B cell (primary cell): ENCODE data around the gene PLA2R1. TPM values are rescaled to one million over a fixed set of nuclear protein-coding genes. Genes with fewer than 3 reads are reported as not detected.
A peak's percentile ranks its signal among the peaks of the same experiment; 100 is the strongest.

Source experiments
- ATAC-seq: fragments of 200-7000 bp; cut with Tn5 transposase; one replicate; pipeline ENCODE4 v1.10.0; 2021; ENCODE audit warnings: low read depth, mild to moderate bottlenecking, moderate number of reproducible peaks, moderate library complexity
- CTCF ChIA-PET: fragments of 350-600 bp; sonication (Branson Sonifier 250); formaldehyde crosslinking; loops from one replicate; lab custom pipeline; 2021; ENCODE audit warnings: antibody characterized with exemption, inconsistent platforms; lab: Charles Lee
- POLR2A ChIA-PET: fragments of 350-600 bp; sonication (Branson Sonifier 250); formaldehyde crosslinking; loops from one replicate; lab custom pipeline; 2021; ENCODE audit warnings: antibody characterized with exemption; lab: Charles Lee
- DNase-seq: peaks from one replicate; pipeline ENCODE4 v3.0.0; 2013
- H2AFZ ChIP-seq: 2 replicates; pipeline ENCODE4 v1.6.1; 2012; ENCODE audit warnings: mild to moderate bottlenecking, low read depth, low read length; ENCODE audit not compliant: insufficient read depth, poor library complexity, severe bottlenecking
- H3K27ac ChIP-seq, 2 donors: 1 replicate in 1 of 2; 2 replicates in 1 of 2; pipeline ENCODE4 v1.5.1; 2012 to 2013; ENCODE audit warnings: low read length in 2 of 2, mild to moderate bottlenecking in 2 of 2, moderate library complexity in 1 of 2
- H3K27me3 ChIP-seq, 4 experiments: fragments of 200-600 bp in 1 of 4; sonication (generic) in 1 of 4; replicated peaks in 1 of 4; 1 replicate in 2 of 4; 2 replicates in 2 of 4; pipeline versions ENCODE4 v1.6.1 to v1.7.0; 2013 to 2016; ENCODE audit warnings: low read length in 3 of 4, mild to moderate bottlenecking in 2 of 4, mixed read lengths in 1 of 4, moderate library complexity in 1 of 4; ENCODE audit not compliant: insufficient read depth in 4 of 4, control insufficient read depth in 3 of 4; ENCODE audit errors: control extremely low read depth in 1 of 4
- H3K36me3 ChIP-seq, 2 experiments: replicated peaks in 1 of 2; 1 replicate in 1 of 2; 2 replicates in 1 of 2; pipeline versions ENCODE4 v1.6.1 to v1.7.1; 2013; ENCODE audit warnings: low read length in 1 of 2; ENCODE audit not compliant: insufficient read depth in 2 of 2, control insufficient read depth in 1 of 2; ENCODE audit errors: control extremely low read depth in 1 of 2, extremely low read depth in 1 of 2
- H3K4me1 ChIP-seq, 2 donors: fragments of 200-600 bp in 1 of 2; sonication (generic) in 1 of 2; 1 replicate in 1 of 2; 2 replicates in 1 of 2; pipeline versions ENCODE4 v1.5.1 to v1.6.1; 2013 to 2017; ENCODE audit warnings: low read length in 2 of 2; ENCODE audit not compliant: control insufficient read depth in 2 of 2, insufficient read depth in 2 of 2
- H3K4me2 ChIP-seq: replicated peaks from 2 replicates; pipeline ENCODE3; 2012; ENCODE audit warnings: mild to moderate bottlenecking, low read depth, low read length; ENCODE audit not compliant: poor library complexity, severe bottlenecking
- H3K4me3 ChIP-seq, 5 experiments: fragments of 200-600 bp in 1 of 5; sonication (generic) in 1 of 5; 1 replicate in 3 of 5; 2 replicates in 2 of 5; pipeline versions ENCODE4 v1.5.1 to v1.7.0; 2011 to 2016; ENCODE audit warnings: low read length in 4 of 5, mild to moderate bottlenecking in 4 of 5, low read depth in 2 of 5, control low read depth in 1 of 5, moderate library complexity in 1 of 5; ENCODE audit not compliant: insufficient read depth in 1 of 5; ENCODE audit errors: control extremely low read depth in 1 of 5, extremely low read depth in 1 of 5
- H3K79me2 ChIP-seq: fragments of 200-600 bp; sonication (generic); one replicate; pipeline ENCODE4 v1.6.0; 2016; ENCODE audit warnings: low read length; ENCODE audit not compliant: control insufficient read depth, insufficient read depth
- H3K9ac ChIP-seq: fragments of 200-600 bp; sonication (generic); 2 replicates; pipeline ENCODE4 v1.6.1; 2017; ENCODE audit warnings: mild to moderate bottlenecking, low read length, moderate library complexity
- H3K9me3 ChIP-seq, 3 donors: one replicate each; pipeline versions ENCODE4 v1.6.1 to v1.7.1; 2013; ENCODE audit warnings: low read length in 2 of 3; ENCODE audit not compliant: control insufficient read depth in 2 of 3, insufficient read depth in 1 of 3; ENCODE audit errors: control extremely low read depth in 1 of 3
- H4K20me1 ChIP-seq: 2 replicates; pipeline ENCODE4 v1.6.0; 2012; ENCODE audit warnings: mild to moderate bottlenecking, low read length; ENCODE audit not compliant: insufficient read depth, control insufficient read depth, poor library complexity, severe bottlenecking
- H3K27ac Mint-ChIP-seq: one replicate; pipeline ENCODE4 v1.8.0; 2021; ENCODE audit warnings: mixed read lengths
- H3K27me3 Mint-ChIP-seq: one replicate; pipeline ENCODE4 v1.8.0; 2021; ENCODE audit warnings: mixed read lengths
- H3K4me1 Mint-ChIP-seq: one replicate; pipeline ENCODE4 v1.8.0; 2021; ENCODE audit warnings: mixed read lengths
- H3K4me3 Mint-ChIP-seq: one replicate; pipeline ENCODE4 v1.8.0; 2021; ENCODE audit warnings: mixed read lengths
- H3K9me3 Mint-ChIP-seq: one replicate; pipeline ENCODE4 v1.8.0; 2022; ENCODE audit warnings: mixed read lengths; ENCODE audit not compliant: insufficient read depth
- EZH2 ChIP-seq: IDR thresholded peaks from 2 replicates; pipeline ENCODE4 v1.6.1; 2012; ENCODE audit warnings: borderline replicate concordance, low read depth, mild to moderate bottlenecking, moderate library complexity, low read length; ENCODE audit not compliant: insufficient read depth, poor library complexity, severe bottlenecking
- WGBS: methylation state at CpG from one replicate; pipeline ENCODE4 v1.1.5; 2013; ENCODE audit warnings: missing lambda C conversion rate; ENCODE audit not compliant: insufficient coverage; 5-methylcytosine and 5-hydroxymethylcytosine counted together
- intact Hi-C: fragments of 100-400 bp; cut with micrococcal nuclease; formaldehyde crosslinking; loops from one replicate; pipeline ENCODE4 v1.10.0; 2022
- polyA plus RNA-seq: library from polyadenylated mRNA; depleted of rRNA; stranded (reverse); fragments of >200 nt; gene quantifications from 2 replicates; pipeline ENCODE4 v1.2.3, GENCODE V29; 2012
- total RNA-seq, 2 donors: library from RNA; stranded (reverse); fragments of 120-200 nt in 1 of 2; gene quantifications; 1 replicate in 1 of 2; 2 replicates in 1 of 2; pipeline versions ENCODE4 v1.2.3 to v1.2.4, GENCODE V29; 2013 to 2022
- TF ChIP-seq, protein P1 (sequence below): fragments of 200-600 bp; IDR thresholded peaks from one replicate; pipeline ENCODE4 v1.8.0; 2022; ENCODE audit warnings: antibody characterized with exemption, mild to moderate bottlenecking

Gene PLA2R1
- total and polyA plus RNA-seq, 2 donors (not counting 1 experiment from before 2014, with no cell fraction given) = not detected

DNA sequence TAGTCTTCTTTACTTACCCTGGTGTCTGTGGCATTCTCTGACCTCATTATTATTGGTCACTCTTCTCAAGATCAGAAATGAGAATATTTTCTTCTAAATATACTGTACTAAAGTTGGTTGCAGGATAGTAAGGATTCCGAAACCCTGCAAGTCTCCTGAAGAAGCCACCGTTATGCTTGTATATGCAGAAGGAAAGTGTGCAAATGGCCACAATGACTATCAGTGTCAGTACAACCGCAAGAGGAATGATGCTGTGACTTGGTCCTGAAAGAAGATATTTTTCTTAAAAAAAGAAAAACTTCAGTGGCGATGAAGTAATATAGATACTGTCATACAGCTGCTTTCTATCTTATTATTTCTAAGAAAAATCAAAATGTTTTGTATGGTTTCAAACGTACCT is 120.7 kb downstream of the PLA2R1 start:
- H3K4me2 ChIP-seq = no peak overlapping the region
- no peaks in the 10 kb centered on the region for H3K27me3 ChIP-seq
- Mint-ChIP-seq H3K9me3 (no peaks in the 10 kb centered on the region), H3K4me1 (no peaks in the 10 kb centered on the region), H3K27ac (no peak overlapping the region), H3K27me3 (no peaks in the 10 kb centered on the region), H3K4me3 (no peak overlapping the region)
- H3K27ac ChIP-seq = no peak overlapping the region
- H3K9ac ChIP-seq = no peak overlapping the region
- WGBS = no CpG with 5 or more reads among the region's 5 CpGs
- intact Hi-C loops = loop anchor here (5.0 kb wide), 1 partner anchor 64 kb away; no protein-coding TSS in a partner anchor
- no peaks in the 10 kb centered on the region for H4K20me1 ChIP-seq
- TF ChIP-seq EZH2 = no peak
- TF ChIP-seq, protein P1, sequence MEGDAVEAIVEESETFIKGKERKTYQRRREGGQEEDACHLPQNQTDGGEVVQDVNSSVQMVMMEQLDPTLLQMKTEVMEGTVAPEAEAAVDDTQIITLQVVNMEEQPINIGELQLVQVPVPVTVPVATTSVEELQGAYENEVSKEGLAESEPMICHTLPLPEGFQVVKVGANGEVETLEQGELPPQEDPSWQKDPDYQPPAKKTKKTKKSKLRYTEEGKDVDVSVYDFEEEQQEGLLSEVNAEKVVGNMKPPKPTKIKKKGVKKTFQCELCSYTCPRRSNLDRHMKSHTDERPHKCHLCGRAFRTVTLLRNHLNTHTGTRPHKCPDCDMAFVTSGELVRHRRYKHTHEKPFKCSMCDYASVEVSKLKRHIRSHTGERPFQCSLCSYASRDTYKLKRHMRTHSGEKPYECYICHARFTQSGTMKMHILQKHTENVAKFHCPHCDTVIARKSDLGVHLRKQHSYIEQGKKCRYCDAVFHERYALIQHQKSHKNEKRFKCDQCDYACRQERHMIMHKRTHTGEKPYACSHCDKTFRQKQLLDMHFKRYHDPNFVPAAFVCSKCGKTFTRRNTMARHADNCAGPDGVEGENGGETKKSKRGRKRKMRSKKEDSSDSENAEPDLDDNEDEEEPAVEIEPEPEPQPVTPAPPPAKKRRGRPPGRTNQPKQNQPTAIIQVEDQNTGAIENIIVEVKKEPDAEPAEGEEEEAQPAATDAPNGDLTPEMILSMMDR = no peak
- no peak for ATAC-seq
- no peaks in the 10 kb centered on the region for H3K4me1 ChIP-seq
- no peaks in the 10 kb centered on the region for H3K36me3 ChIP-seq
- no peaks in the 10 kb centered on the region for H3K9me3 ChIP-seq
- POLR2A ChIA-PET = no interaction called here
- no peaks in the 10 kb centered on the region for H3K79me2 ChIP-seq
- H2AFZ ChIP-seq = no peak overlapping the region
- DNase-seq = no peak
- CTCF ChIA-PET = no interaction called here
- no peak overlapping the region for H3K4me3 ChIP-seq

DNA sequence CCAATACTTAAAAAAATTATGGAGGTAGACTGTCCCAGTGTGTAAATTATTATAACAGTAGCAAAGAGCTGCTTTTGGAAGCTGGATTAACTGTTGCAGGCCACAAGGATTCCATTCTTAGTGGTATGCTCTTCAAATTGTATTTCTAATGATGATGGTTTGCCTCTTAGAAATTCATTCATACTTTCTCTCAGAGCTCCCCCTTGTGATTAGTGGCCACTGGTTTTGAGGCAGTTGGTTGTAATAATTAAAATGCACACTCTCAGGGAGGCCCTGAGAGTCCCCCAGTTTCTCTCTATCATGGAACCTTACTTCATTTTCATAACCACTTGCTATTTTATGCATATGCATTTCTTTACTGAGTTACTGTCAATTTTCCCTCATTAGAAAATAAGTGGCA is 122.5 kb downstream of the PLA2R1 start:
- peaks cover 2% of the 10 kb centered on the region for H3K9me3 Mint-ChIP-seq
- no peak overlapping the region for H3K4me2 ChIP-seq
- H3K27me3 Mint-ChIP-seq = no peaks in the 10 kb centered on the region
- no peaks in the 10 kb centered on the region for H3K27me3 ChIP-seq
- no peak overlapping the region for H3K9ac ChIP-seq
- H3K27ac Mint-ChIP-seq = no peak overlapping the region
- peaks cover 3% of the 10 kb centered on the region for H3K4me1 Mint-ChIP-seq
- H3K4me3 Mint-ChIP-seq = no peak overlapping the region
- no peak for TF ChIP-seq EZH2
- TF ChIP-seq, protein P1 = peak; percentile 9
- ChIA-PET CTCF (interaction anchor here (0.9 to 1.3 kb wide), 9 partner anchors 16 to 821 kb away, joined by 3 read pairs; no protein-coding TSS in a partner anchor), POLR2A (no interaction called here)
- no peak overlapping the region for H3K4me3 ChIP-seq
- H3K79me2 ChIP-seq = no peaks in the 10 kb centered on the region
- no peak overlapping the region for H2AFZ ChIP-seq
- DNase-seq (peak; percentile 33), ATAC-seq (peak; percentile 39)
- no peaks in the 10 kb centered on the region for H3K4me1 ChIP-seq
- H3K9me3 ChIP-seq = no peaks in the 10 kb centered on the region
- no peaks in the 10 kb centered on the region for H4K20me1 ChIP-seq
- H3K27ac ChIP-seq = no peak overlapping the region
- intact Hi-C loops = loop anchor here (5.0 kb wide), 1 partner anchor 63 kb away; no protein-coding TSS in a partner anchor
- H3K36me3 ChIP-seq = no peaks in the 10 kb centered on the region
